Neural crest cell (in vitro differentiated cells): Measurements from ENCODE around the gene NPAS3. TPM values are rescaled to one million over a fixed set of nuclear protein-coding genes. Genes with fewer than 3 reads are reported as not detected.

ENCODE experiments used
- DNase-seq: peaks from one replicate; pipeline ENCODE4 v3.0.0; 2021; ENCODE audit warnings: low read depth, mixed read lengths, low spot score
- H3K27ac Mint-ChIP-seq: one replicate; pipeline ENCODE4 v1.8.0; 2021; ENCODE audit warnings: mild to moderate bottlenecking, mixed read lengths; ENCODE audit not compliant: unreplicated experiment
- H3K27me3 Mint-ChIP-seq: 2 replicates; pipeline ENCODE4 v1.8.0; 2021; ENCODE audit warnings: low read depth, mild to moderate bottlenecking, mixed read lengths
- H3K36me3 Mint-ChIP-seq: 2 replicates; pipeline ENCODE4 v1.8.0; 2021; ENCODE audit warnings: low read depth, mild to moderate bottlenecking, mixed read lengths
- H3K4me1 Mint-ChIP-seq: 2 replicates; pipeline ENCODE4 v1.8.0; 2021; ENCODE audit warnings: mixed read lengths
- H3K4me3 Mint-ChIP-seq: one replicate; pipeline ENCODE4 v1.8.0; 2021; ENCODE audit warnings: mild to moderate bottlenecking, mixed read lengths
- H3K9me3 Mint-ChIP-seq: 2 replicates; pipeline ENCODE4 v1.8.0; 2021; ENCODE audit warnings: mixed read lengths
- CTCF ChIP-seq: fragments of 200-600 bp; sonication (generic); conservative IDR thresholded peaks from 2 replicates; pipeline ENCODE4 v1.5.0; 2021; ENCODE audit warnings: antibody characterized with exemption, mild to moderate bottlenecking
- total RNA-seq: library from RNA; stranded (reverse); gene quantifications from 2 replicates; pipeline ENCODE4 v1.2.1, GENCODE V29; 2021

The NPAS3 gene
- total RNA-seq, 1 donor from 2014 or later = 18.2 TPM

- Mint-ChIP-seq H3K4me1 (peaks cover 20% of the 10 kb centered on the region), H3K27ac (peak overlapping the region; percentile 41), H3K4me3 (no peak overlapping the region), H3K27me3 (no peaks in the 10 kb centered on the region), H3K9me3 (no peaks in the 10 kb centered on the region), H3K36me3 (no peaks in the 10 kb centered on the region)
- TF ChIP-seq CTCF = no peak
- DNase-seq = no peak
Measured at GRCh38 chr14:33836203-33836899, 897.7 kb downstream of the NPAS3 start.

GRCh38 chr14:33836900-33837577, 898.4 kb downstream of the NPAS3 start:
- Mint-ChIP-seq H3K27me3 (no peaks in the 10 kb centered on the region), H3K27ac (no peak overlapping the region), H3K36me3 (no peaks in the 10 kb centered on the region), H3K4me1 (peaks cover 20% of the 10 kb centered on the region), H3K9me3 (no peaks in the 10 kb centered on the region), H3K4me3 (no peak overlapping the region)
- no peak for DNase-seq
- TF ChIP-seq CTCF = no peak

GRCh38 chr14:33837943-33838683, 899.4 kb downstream of the NPAS3 start:
- no peaks in the 10 kb centered on the region for H3K36me3 Mint-ChIP-seq
- TF ChIP-seq CTCF = no peak
- H3K27ac Mint-ChIP-seq = peak overlapping the region; percentile 9
- no peak for DNase-seq
- H3K9me3 Mint-ChIP-seq = no peaks in the 10 kb centered on the region
- H3K4me3 Mint-ChIP-seq = no peak overlapping the region
- H3K27me3 Mint-ChIP-seq = no peaks in the 10 kb centered on the region
- peaks cover 20% of the 10 kb centered on the region for H3K4me1 Mint-ChIP-seq

- H3K4me3 Mint-ChIP-seq = no peak overlapping the region
Measured at GRCh38 chr14:33839193-33840076, 900.8 kb downstream of the NPAS3 start.

More at GRCh38 chr14:33839193-33840076, 900.8 kb downstream of the NPAS3 start:
- Mint-ChIP-seq H3K9me3 (no peaks in the 10 kb centered on the region), H3K4me1 (peaks cover 20% of the 10 kb centered on the region), H3K27ac (no peak overlapping the region), H3K36me3 (no peaks in the 10 kb centered on the region), H3K27me3 (no peaks in the 10 kb centered on the region)
- DNase-seq = peak; percentile 53
- TF ChIP-seq CTCF = peak; percentile 89
